WTC11 (cell line): ENCODE measurements around the gene COL6A5. TPM values are rescaled to one million over a fixed set of nuclear protein-coding genes. Genes with fewer than 3 reads are reported as not detected.

Experiments
- ATAC-seq: fragments of 200-7000 bp; cut with Tn5 transposase; 2 replicates; pipeline ENCODE4 v1.10.0; 2021; ENCODE audit warnings: mild to moderate bottlenecking, moderate library complexity
- CTCF ChIA-PET: fragments of 300-600 bp; sonication (Branson Sonifier 250); formaldehyde crosslinking; loops from one replicate; lab custom pipeline; 2021; ENCODE audit warnings: antibody characterized with exemption; lab: Charles Lee
- POLR2A ChIA-PET: fragments of 350-600 bp; sonication (Branson Sonifier 250); formaldehyde crosslinking; loops from one replicate; lab custom pipeline; 2021; ENCODE audit warnings: antibody characterized with exemption; lab: Charles Lee
- DNase-seq: peaks from one replicate; pipeline ENCODE4 v3.0.0; 2021; ENCODE audit warnings: low spot score
- H3K27ac Mint-ChIP-seq: 2 replicates; pipeline ENCODE4 v1.8.0; 2021; ENCODE audit warnings: mixed read lengths
- H3K27me3 Mint-ChIP-seq: 2 replicates; pipeline ENCODE4 v1.8.0; 2021; ENCODE audit warnings: low read depth, mild to moderate bottlenecking, moderate library complexity, mixed read lengths
- H3K36me3 Mint-ChIP-seq: 2 replicates; pipeline ENCODE4 v1.8.0; 2021; ENCODE audit warnings: mixed read lengths
- H3K4me1 Mint-ChIP-seq: 2 replicates; pipeline ENCODE4 v1.8.0; 2022; ENCODE audit warnings: mixed read lengths
- H3K4me3 Mint-ChIP-seq: 2 replicates; pipeline ENCODE4 v1.8.0; 2021; ENCODE audit warnings: mild to moderate bottlenecking, moderate library complexity, mixed read lengths
- H3K9me3 Mint-ChIP-seq: 2 replicates; pipeline ENCODE4 v1.8.0; 2021; ENCODE audit warnings: mixed read lengths
- ARID4B ChIP-seq: sonication (generic); formaldehyde crosslinking; IDR thresholded peaks from 2 replicates; pipeline ENCODE4 v1.8.0; 2023; ENCODE audit warnings: missing genetic modification reagents, mild to moderate bottlenecking, borderline replicate concordance
- MLX ChIP-seq: sonication (generic); formaldehyde crosslinking; IDR thresholded peaks from 2 replicates; pipeline ENCODE4 v1.8.1; 2023; ENCODE audit warnings: mild to moderate bottlenecking, missing genetic modification reagents, moderate library complexity
- MYBL2 ChIP-seq: sonication (generic); formaldehyde crosslinking; IDR thresholded peaks from 2 replicates; pipeline ENCODE4 v1.8.1; 2023; ENCODE audit warnings: mild to moderate bottlenecking, moderate library complexity, missing genetic modification reagents
- PRDM15 ChIP-seq: sonication (generic); formaldehyde crosslinking; IDR thresholded peaks from 2 replicates; pipeline ENCODE4 v1.8.0; 2022; ENCODE audit warnings: missing genetic modification reagents
- PRRX2 ChIP-seq: fragments of 250-450 bp; sonication (Bioruptor Pico); IDR thresholded peaks from 2 replicates; pipeline ENCODE4 v1.8.0; 2021; ENCODE audit warnings: mild to moderate bottlenecking
- SP1 ChIP-seq: sonication (generic); formaldehyde crosslinking; conservative IDR thresholded peaks from 2 replicates; pipeline ENCODE4 v1.8.1; 2022; ENCODE audit warnings: missing genetic modification reagents
- TP53 ChIP-seq: sonication (generic); formaldehyde crosslinking; IDR thresholded peaks from 2 replicates; pipeline ENCODE4 v1.8.1; 2023; ENCODE audit warnings: mild to moderate bottlenecking, missing genetic modification reagents
- ZNF232 ChIP-seq: sonication (generic); formaldehyde crosslinking; IDR thresholded peaks from 2 replicates; pipeline ENCODE4 v1.8.0; 2022; ENCODE audit warnings: mild to moderate bottlenecking, missing genetic modification reagents
- ZNF423 ChIP-seq: fragments of 250-450 bp; sonication (Bioruptor Pico); IDR thresholded peaks from 2 replicates; pipeline ENCODE4 v2.1.2; 2022; ENCODE audit warnings: mild to moderate bottlenecking, moderate library complexity
- total RNA-seq: library from RNA; stranded (reverse); gene quantifications from 3 replicates; pipeline ENCODE4 v1.2.3, GENCODE V29; 2021
- TF ChIP-seq, protein P1 (sequence below): sonication (generic); formaldehyde crosslinking; IDR thresholded peaks from 2 replicates; pipeline ENCODE4 v1.8.1; 2023; ENCODE audit warnings: mild to moderate bottlenecking, missing genetic modification reagents
- TF ChIP-seq, protein P2 (sequence below): sonication (generic); formaldehyde crosslinking; IDR thresholded peaks from 2 replicates; pipeline ENCODE4 v1.8.1; 2022; ENCODE audit warnings: mild to moderate bottlenecking, missing genetic modification reagents, moderate library complexity, borderline replicate concordance

The COL6A5 gene
- total RNA-seq, 1 experiment from 2014 or later = not detected

DNA sequence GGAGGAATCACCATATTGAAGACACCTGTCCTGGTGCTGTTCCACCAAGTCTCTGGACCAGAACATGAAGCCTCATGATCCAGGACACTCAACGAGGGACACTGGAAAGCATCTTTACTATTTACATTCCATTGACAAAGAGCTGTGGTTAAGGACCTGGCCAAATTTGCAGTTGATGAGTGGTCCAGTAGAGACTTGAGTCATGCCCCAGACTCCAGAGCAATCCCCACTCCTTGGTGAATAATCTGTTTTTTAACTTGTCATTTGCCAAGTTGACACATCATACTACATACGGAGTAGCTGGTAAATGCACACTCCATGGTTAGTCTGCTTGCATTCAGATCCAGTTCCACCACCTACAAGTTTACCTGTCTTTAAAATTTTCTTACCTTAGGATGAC lies 170.3 kb downstream of the COL6A5 start (continued):
- TF ChIP-seq ARID4B (CRISPR knock-in tag) (no peak), SP1 (CRISPR knock-in tag) (no peak), MYBL2 (CRISPR knock-in tag) (no peak), PRRX2 (CRISPR knock-in tag) (no peak), MLX (CRISPR knock-in tag) (no peak)
- TF ChIP-seq, protein P1, sequence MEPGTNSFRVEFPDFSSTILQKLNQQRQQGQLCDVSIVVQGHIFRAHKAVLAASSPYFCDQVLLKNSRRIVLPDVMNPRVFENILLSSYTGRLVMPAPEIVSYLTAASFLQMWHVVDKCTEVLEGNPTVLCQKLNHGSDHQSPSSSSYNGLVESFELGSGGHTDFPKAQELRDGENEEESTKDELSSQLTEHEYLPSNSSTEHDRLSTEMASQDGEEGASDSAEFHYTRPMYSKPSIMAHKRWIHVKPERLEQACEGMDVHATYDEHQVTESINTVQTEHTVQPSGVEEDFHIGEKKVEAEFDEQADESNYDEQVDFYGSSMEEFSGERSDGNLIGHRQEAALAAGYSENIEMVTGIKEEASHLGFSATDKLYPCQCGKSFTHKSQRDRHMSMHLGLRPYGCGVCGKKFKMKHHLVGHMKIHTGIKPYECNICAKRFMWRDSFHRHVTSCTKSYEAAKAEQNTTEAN (CRISPR knock-in tag) = no peak

DNA sequence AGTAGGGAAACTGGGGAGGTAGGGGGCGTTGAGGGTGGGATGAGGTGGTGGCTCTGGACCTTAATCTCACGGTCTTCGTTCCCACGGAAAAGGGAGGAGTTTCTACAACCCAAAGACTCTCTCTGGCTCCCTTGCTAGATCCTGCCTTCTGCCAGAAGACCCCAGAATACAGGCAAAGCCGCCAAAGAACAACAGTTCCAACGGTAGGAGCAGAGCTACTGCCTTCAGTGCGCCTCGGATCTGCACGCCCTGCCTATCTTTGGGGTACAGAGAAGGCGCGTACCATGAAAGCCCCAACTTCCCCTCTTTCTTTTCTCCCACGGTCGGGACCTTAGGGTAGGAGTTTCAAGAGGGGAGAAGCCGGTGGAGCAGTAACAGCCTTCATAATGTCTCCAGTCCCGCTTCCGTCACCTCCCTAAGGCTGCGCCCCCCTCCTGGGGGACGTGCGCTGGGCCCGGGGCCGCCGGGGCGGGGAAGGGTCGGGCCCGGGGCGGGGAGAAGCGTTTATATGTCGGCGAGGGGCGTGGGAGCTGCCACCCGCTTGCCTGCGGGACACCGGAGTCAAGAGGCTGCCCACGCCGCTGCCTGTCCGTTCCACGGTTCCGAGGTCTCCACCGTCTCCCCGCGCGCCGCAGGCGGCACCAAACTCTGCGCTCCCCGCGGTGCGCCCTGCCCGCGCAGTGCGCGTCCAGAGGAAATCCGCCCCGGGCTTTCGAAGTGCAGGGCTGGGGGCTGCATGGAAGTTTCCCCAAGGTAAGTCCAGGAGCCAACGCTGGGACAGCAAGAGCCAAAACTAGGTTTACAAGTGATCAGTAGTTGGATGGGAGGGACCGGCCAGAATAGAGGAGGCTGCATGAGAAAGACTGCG lies 171.4 kb downstream of the COL6A5 start, which contains the start of gene COL6A6:
Gene COL6A6 (plus strand): TSS at position 533 of the 868 bp plus-strand sequence. CDS start 43,188 bp downstream, outside the sequence.
- Mint-ChIP-seq H3K4me3 (peak within 1 kb of the TSS; percentile 69), H3K27me3 (peaks cover 52% of the 10 kb centered on the region), H3K4me1 (peaks cover 10% of the 10 kb centered on the region), H3K36me3 (no peaks in the 10 kb centered on the region), H3K27ac (no peak within 1 kb of the TSS), H3K9me3 (no peaks in the 10 kb centered on the region)
- ChIA-PET POLR2A (no interaction called here), CTCF (interaction anchor here (0.6 to 2.9 kb wide), 3 partner anchors 22 to 241 kb away, joined by 3 to 8 read pairs (median 6); no protein-coding TSS in a partner anchor)
- peak; percentile 86 for ATAC-seq
- peak; percentile 41 for DNase-seq
- TF ChIP-seq PRDM15 (peak; percentile 94), ZNF232 (CRISPR knock-in tag) (no peak), MYBL2 (CRISPR knock-in tag) (peak; percentile 53; the same call in 1 of the 2 replicates), TP53 (no peak), ZNF423 (0 out of 2 replicates have a peak, but pooled peaks have one; percentile 3)
- TF ChIP-seq, protein P2, sequence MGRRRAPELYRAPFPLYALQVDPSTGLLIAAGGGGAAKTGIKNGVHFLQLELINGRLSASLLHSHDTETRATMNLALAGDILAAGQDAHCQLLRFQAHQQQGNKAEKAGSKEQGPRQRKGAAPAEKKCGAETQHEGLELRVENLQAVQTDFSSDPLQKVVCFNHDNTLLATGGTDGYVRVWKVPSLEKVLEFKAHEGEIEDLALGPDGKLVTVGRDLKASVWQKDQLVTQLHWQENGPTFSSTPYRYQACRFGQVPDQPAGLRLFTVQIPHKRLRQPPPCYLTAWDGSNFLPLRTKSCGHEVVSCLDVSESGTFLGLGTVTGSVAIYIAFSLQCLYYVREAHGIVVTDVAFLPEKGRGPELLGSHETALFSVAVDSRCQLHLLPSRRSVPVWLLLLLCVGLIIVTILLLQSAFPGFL = no peak
